H7 (cell line): ENCODE data around the gene PACS1. TPM values are rescaled to one million over a fixed set of nuclear protein-coding genes. Genes with fewer than 3 reads are reported as not detected.
A peak's percentile ranks its signal among the peaks of the same experiment; 100 is the strongest.
"Not testable (repeated sequence)": the region's sequence is repeated elsewhere in the genome, so short reads cannot be mapped to it uniquely, and the experiment has no call there.

Experiments used
- DNase-seq: peaks from one replicate; pipeline ENCODE4 v3.0.0; 2012
- H3K27me3 ChIP-seq: 2 replicates; pipeline ENCODE4 v1.6.0; 2011; ENCODE audit warnings: mild to moderate bottlenecking, low read length; ENCODE audit not compliant: control insufficient read depth, insufficient read depth
- H3K36me3 ChIP-seq: replicated peaks from 2 replicates; pipeline ENCODE4 v1.5.1; 2011; ENCODE audit warnings: low read length; ENCODE audit not compliant: control insufficient read depth, insufficient read depth
- H3K4me3 ChIP-seq: 2 replicates; pipeline ENCODE4 v1.5.1; 2011; ENCODE audit warnings: low read depth, mild to moderate bottlenecking, control low read depth, low read length, moderate library complexity; ENCODE audit not compliant: insufficient read depth
- total RNA-seq: library from RNA; depleted of rRNA; stranded (reverse); fragments of >200 nt; shearing (Covaris generic); gene quantifications from 2 replicates; pipeline ENCODE4 v1.2.3, GENCODE V29; 2014

PACS1 gene
- total RNA-seq, 1 experiment from 2014 or later: 16.2 TPM

GRCh38 chr11:66104057-66104638 lies 34.1 kb downstream of the PACS1 start:
- DNase-seq: no peak
- Histone ChIP-seq H3K36me3 (no peaks in the 10 kb centered on the region), H3K27me3 (no peaks in the 10 kb centered on the region), H3K4me3 (no peak overlapping the region)

GRCh38 chr11:66106786-66107599 lies 36.9 kb downstream of the PACS1 start:
- no peaks in the 10 kb centered on the region for H3K27me3 ChIP-seq
- H3K36me3 ChIP-seq: no peaks in the 10 kb centered on the region
- H3K4me3 ChIP-seq: no peak overlapping the region
- DNase-seq: no peak

DNA sequence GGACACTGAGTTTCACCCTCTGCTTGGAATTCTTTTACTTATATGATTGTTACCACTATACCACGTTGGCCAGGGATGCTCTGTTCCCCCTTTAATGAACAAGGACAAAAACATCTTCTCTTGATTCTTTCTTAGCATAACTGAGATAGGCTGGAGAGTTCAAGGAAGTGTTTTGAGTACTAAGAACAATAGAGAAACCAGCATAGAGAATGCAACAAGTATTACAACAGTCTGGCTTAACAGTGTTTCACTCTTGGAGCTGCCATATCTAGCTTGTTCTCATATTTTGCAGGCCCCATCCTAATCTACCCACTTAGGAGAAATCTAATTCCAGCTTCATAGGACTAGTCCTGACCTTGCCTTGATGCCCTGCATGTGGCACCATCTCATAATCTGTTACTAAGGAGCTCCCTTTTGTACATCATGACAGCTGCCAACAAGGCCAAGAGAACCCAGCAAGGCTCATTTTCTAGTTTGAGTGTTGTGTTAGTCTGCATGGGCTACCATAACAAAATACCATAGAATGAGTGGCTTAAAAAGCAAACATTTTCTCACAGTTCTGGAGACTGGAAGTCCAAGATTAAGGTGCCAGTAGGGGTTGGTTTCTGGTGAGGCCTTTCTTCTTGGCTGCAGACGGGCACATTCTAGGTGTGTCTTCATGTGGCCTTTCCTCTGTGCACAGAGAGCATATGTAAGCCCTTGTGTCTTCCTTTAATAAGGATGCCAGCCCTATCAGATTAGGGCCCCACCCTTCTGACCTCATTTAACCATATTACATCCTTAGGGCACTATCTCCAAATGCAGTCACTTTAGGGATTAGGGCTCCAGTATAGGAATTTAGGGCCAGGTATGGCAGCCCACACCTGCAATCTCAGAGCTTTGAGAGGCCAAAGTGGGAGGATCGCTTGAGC lies 37.8 kb downstream of the PACS1 start:
- H3K36me3 ChIP-seq: no peaks in the 10 kb centered on the region
- no peak for DNase-seq
- H3K27me3 ChIP-seq: no peaks in the 10 kb centered on the region
- no peak overlapping the region for H3K4me3 ChIP-seq

DNA sequence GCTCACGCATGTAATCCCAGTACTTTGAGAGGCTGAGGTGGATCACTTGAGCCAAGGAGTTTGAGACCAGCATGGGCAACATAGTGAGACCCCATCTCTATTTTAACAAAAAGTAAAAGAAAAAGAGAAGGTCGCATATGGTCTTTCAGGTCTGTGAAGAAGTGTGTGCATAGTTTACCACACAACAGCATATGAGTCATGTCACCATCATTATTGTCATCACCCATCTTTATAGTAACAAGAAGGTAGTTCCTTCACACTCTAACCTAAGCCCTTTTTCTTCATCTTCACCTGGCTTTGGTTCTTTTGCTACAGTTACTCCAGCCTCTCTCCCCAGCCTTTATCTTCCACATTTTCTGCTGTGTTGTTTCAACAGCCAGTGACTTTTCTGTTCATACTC lies 39.2 kb downstream of the PACS1 start:
- no peaks in the 10 kb centered on the region for H3K27me3 ChIP-seq
- H3K36me3 ChIP-seq: no peaks in the 10 kb centered on the region
- DNase-seq: no peak
- no peak overlapping the region for H3K4me3 ChIP-seq

GRCh38 chr11:66111158-66111557 lies 41.1 kb downstream of the PACS1 start:
- DNase-seq: no peak

DNA sequence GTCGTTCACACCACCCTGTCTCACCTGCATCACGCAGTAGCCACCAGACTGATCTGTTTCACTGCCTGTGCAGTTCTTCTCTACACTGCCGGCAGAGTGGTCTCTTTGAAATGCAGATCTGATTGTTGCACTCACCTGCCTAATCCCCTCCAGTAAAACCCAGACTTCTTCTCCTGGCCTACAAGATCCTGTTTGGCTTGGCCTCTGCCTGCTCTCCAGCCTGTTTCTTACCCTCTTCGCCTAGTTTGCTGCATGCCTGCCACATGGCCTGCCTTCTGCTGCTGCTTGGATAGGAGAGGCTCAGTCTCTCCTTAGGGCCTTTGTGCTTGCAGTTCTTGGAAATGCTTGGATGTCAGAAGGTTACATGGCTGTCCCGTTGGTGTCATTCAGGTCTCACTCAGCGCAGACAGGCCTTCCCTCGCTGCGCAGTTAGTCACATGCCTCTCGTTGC lies 42.0 kb downstream of the PACS1 start:
- H3K27me3 ChIP-seq: no peaks in the 10 kb centered on the region
- H3K4me3 ChIP-seq: no peak overlapping the region
- H3K36me3 ChIP-seq: no peaks in the 10 kb centered on the region
- peak; percentile 30 for DNase-seq

More at GRCh38 chr11:66111158-66111557, 41.1 kb downstream of the PACS1 start:
- no peaks in the 10 kb centered on the region for H3K27me3 ChIP-seq
- no peak overlapping the region for H3K4me3 ChIP-seq
- H3K36me3 ChIP-seq: no peaks in the 10 kb centered on the region

GRCh38 chr11:66112601-66113499 lies 42.8 kb downstream of the PACS1 start:
- no peak overlapping the region for H3K4me3 ChIP-seq
- DNase-seq: no peak

DNA sequence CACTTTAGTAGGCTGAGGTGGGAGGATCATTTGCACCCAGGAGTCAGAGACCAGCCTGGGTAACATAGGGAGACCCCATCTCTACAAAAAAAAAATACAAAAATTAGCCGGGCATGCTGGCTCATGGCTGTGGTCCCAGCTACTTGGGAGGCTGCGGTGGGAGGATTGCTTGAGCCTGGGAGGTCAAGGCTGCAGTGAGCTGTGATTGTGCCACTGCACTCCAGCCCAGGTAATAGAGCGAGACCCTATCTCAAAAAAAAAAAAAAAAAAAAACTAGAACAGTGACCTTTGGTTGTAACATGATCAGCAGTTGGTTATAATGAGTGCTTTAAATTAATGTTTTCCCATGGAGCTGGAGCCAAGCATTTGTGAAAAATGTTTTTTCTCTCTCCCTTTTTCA lies 44.9 kb downstream of the PACS1 start:
- not testable (repeated sequence) for H3K27me3 ChIP-seq, H3K4me3 ChIP-seq, DNase-seq, H3K36me3 ChIP-seq

More at GRCh38 chr11:66112601-66113499, 42.8 kb downstream of the PACS1 start:
- no peaks in the 10 kb centered on the region for H3K27me3 ChIP-seq
- no peaks in the 10 kb centered on the region for H3K36me3 ChIP-seq

GRCh38 chr11:66115638-66116301 lies 45.7 kb downstream of the PACS1 start:
- no peak overlapping the region for H3K4me3 ChIP-seq
- no peak for DNase-seq
- no peaks in the 10 kb centered on the region for H3K36me3 ChIP-seq
- H3K27me3 ChIP-seq: no peaks in the 10 kb centered on the region

DNA sequence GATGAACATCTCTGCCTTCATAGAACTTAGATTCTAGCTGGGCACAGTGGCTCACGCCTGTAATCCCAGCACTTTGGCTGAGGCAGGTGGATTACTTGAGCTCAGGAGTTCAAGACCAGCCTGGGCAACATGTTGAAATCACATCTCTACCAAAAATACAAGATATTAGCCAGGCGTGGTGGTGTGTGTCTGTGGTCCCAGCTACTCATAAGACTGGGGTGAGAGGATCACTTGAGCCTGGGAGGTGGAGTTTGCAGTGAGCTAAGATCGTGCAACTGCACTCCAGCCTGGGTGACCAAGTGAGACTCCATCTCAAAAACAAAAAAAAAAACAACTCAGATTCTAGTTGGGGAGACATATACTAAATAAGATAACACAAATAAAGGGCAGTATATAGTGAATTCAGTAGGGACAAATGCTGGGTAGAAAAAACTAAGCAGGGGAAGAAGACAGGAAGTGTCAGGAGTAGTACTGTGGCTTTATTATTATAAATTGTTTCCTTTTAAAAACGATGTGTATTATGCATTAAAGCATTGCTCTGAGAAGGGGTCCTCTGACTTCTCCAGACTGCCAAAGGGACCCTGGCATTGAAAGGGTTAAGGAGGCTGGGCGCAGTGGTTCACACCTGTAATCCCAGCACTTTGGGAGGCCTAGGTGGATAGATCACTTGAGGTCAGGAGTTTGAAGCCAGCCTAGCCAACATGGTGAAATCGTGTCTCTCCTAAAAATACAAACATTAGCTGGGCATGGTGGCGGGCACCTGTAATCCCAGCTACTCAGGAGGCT lies 46.7 kb downstream of the PACS1 start:
- H3K27me3 ChIP-seq: no peaks in the 10 kb centered on the region
- H3K4me3 ChIP-seq: no peak overlapping the region
- no peak for DNase-seq
- H3K36me3 ChIP-seq: no peaks in the 10 kb centered on the region

GRCh38 chr11:66118847-66119246 lies 48.8 kb downstream of the PACS1 start:
- Histone ChIP-seq H3K4me3 (no peak overlapping the region), H3K27me3 (no peaks in the 10 kb centered on the region), H3K36me3 (no peaks in the 10 kb centered on the region)
- DNase-seq: no peak

- H3K4me3 ChIP-seq: no peak overlapping the region
- H3K27me3 ChIP-seq: no peaks in the 10 kb centered on the region
- no peak for DNase-seq
- H3K36me3 ChIP-seq: no peaks in the 10 kb centered on the region
These were observed 49.5 kb downstream of the PACS1 start for GRCh38 chr11:66119348-66120133.
